ENCODE data around the gene NGEF.

DNA sequence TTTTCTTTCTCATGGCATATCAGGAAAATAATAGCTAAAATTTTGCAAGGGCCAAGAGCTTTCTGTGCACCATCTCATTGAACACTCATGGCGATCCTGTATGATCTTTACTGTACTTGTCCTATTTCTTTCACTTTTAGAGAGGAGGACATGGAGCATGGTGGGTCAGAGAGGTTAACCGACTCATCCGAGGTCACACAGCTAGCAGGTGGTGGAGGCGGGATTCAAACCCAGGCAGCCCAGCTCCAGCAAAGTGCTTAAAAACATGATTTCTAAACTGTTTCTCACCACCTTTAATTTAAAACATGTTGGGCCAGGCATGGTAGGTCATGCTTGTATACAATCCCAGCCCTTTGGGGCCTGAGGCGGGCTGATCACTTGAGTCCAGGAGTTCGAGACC, 6.4 kb downstream of the NGEF start:
- TF ChIP-seq, protein P1, sequence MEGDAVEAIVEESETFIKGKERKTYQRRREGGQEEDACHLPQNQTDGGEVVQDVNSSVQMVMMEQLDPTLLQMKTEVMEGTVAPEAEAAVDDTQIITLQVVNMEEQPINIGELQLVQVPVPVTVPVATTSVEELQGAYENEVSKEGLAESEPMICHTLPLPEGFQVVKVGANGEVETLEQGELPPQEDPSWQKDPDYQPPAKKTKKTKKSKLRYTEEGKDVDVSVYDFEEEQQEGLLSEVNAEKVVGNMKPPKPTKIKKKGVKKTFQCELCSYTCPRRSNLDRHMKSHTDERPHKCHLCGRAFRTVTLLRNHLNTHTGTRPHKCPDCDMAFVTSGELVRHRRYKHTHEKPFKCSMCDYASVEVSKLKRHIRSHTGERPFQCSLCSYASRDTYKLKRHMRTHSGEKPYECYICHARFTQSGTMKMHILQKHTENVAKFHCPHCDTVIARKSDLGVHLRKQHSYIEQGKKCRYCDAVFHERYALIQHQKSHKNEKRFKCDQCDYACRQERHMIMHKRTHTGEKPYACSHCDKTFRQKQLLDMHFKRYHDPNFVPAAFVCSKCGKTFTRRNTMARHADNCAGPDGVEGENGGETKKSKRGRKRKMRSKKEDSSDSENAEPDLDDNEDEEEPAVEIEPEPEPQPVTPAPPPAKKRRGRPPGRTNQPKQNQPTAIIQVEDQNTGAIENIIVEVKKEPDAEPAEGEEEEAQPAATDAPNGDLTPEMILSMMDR (IDR thresholded peaks at IDR 0.05): no peak
- no peak for TF ChIP-seq ZFX (IDR thresholded peaks at IDR 0.05; ENCODE audit: borderline replicate concordance)

All from 22Rv1 (cell line).